Measurements from ENCODE around the gene MUC6.

MUC6 gene

GRCh38 chr11:1031121-1031899, 5.2 kb downstream of the MUC6 start:
- Histone ChIP-seq H3K9ac (ENCODE audit: low read depth, low read length) (no peak overlapping the region), H3K36me3 (ENCODE audit: control insufficient read depth, insufficient read depth, low read length) (no peaks in the 10 kb centered on the region), H3K9me3 (ENCODE audit: control insufficient read depth, insufficient read depth, low read length) (no peaks in the 10 kb centered on the region), H3K27ac (ENCODE audit: low read depth, low read length) (no peak overlapping the region), H3K4me1 (ENCODE audit: control insufficient read depth, insufficient read depth, low read length) (no peaks in the 10 kb centered on the region), H3K4me3 (ENCODE audit: low read depth, low read length) (no peak overlapping the region), H3K27me3 (ENCODE audit: control insufficient read depth, insufficient read depth, low read length) (no peaks in the 10 kb centered on the region)

- H3K36me3 ChIP-seq (ENCODE audit: control insufficient read depth, insufficient read depth, low read length), result no peaks in the 10 kb centered on the region
- no peak overlapping the region for H3K4me3 ChIP-seq (ENCODE audit: low read depth, low read length)
- H3K9ac ChIP-seq (ENCODE audit: low read depth, low read length), result no peak overlapping the region
- H3K27ac ChIP-seq (ENCODE audit: low read depth, low read length), result no peak overlapping the region
- H3K4me1 ChIP-seq (ENCODE audit: control insufficient read depth, insufficient read depth, low read length), result no peaks in the 10 kb centered on the region
- H3K9me3 ChIP-seq (ENCODE audit: control insufficient read depth, insufficient read depth, low read length), result no peaks in the 10 kb centered on the region
- H3K27me3 ChIP-seq (ENCODE audit: control insufficient read depth, insufficient read depth, low read length), result no peaks in the 10 kb centered on the region
Observed at GRCh38 chr11:1030556-1030955, 6.0 kb downstream of the MUC6 start.

- Histone ChIP-seq H3K9ac (ENCODE audit: low read depth, low read length) (no peak overlapping the region), H3K4me1 (ENCODE audit: control insufficient read depth, insufficient read depth, low read length) (no peaks in the 10 kb centered on the region), H3K36me3 (ENCODE audit: control insufficient read depth, insufficient read depth, low read length) (no peaks in the 10 kb centered on the region), H3K9me3 (ENCODE audit: control insufficient read depth, insufficient read depth, low read length) (no peaks in the 10 kb centered on the region), H3K4me3 (ENCODE audit: low read depth, low read length) (no peak overlapping the region), H3K27me3 (ENCODE audit: control insufficient read depth, insufficient read depth, low read length) (no peaks in the 10 kb centered on the region), H3K27ac (ENCODE audit: low read depth, low read length) (no peak overlapping the region)
Observed at GRCh38 chr11:1030086-1030485, 6.4 kb downstream of the MUC6 start.

- no peaks in the 10 kb centered on the region for H3K4me1 ChIP-seq (ENCODE audit: control insufficient read depth, insufficient read depth, low read length)
- no peak overlapping the region for H3K9ac ChIP-seq (ENCODE audit: low read depth, low read length)
- H3K36me3 ChIP-seq (ENCODE audit: control insufficient read depth, insufficient read depth, low read length), result no peaks in the 10 kb centered on the region
- H3K27ac ChIP-seq (ENCODE audit: low read depth, low read length), result no peak overlapping the region
- H3K9me3 ChIP-seq (ENCODE audit: control insufficient read depth, insufficient read depth, low read length), result no peaks in the 10 kb centered on the region
- no peaks in the 10 kb centered on the region for H3K27me3 ChIP-seq (ENCODE audit: control insufficient read depth, insufficient read depth, low read length)
- H3K4me3 ChIP-seq (ENCODE audit: low read depth, low read length), result no peak overlapping the region
Observed at GRCh38 chr11:1029654-1030053, 6.9 kb downstream of the MUC6 start.

GRCh38 chr11:1029051-1029450, 7.5 kb downstream of the MUC6 start:
- Histone ChIP-seq H3K27me3 (ENCODE audit: control insufficient read depth, insufficient read depth, low read length) (no peaks in the 10 kb centered on the region), H3K4me1 (ENCODE audit: control insufficient read depth, insufficient read depth, low read length) (no peaks in the 10 kb centered on the region)

GRCh38 chr11:1028616-1029015, 7.9 kb downstream of the MUC6 start:
- Histone ChIP-seq H3K4me3 (ENCODE audit: low read depth, low read length) (no peak overlapping the region), H3K9me3 (ENCODE audit: control insufficient read depth, insufficient read depth, low read length) (no peaks in the 10 kb centered on the region), H3K27ac (ENCODE audit: low read depth, low read length) (no peak overlapping the region), H3K4me1 (ENCODE audit: control insufficient read depth, insufficient read depth, low read length) (no peaks in the 10 kb centered on the region), H3K27me3 (ENCODE audit: control insufficient read depth, insufficient read depth, low read length) (no peaks in the 10 kb centered on the region), H3K9ac (ENCODE audit: low read depth, low read length) (no peak overlapping the region), H3K36me3 (ENCODE audit: control insufficient read depth, insufficient read depth, low read length) (no peaks in the 10 kb centered on the region)

More at GRCh38 chr11:1029051-1029450, 7.5 kb downstream of the MUC6 start:
- Histone ChIP-seq H3K27ac (ENCODE audit: low read depth, low read length) (no peak overlapping the region), H3K36me3 (ENCODE audit: control insufficient read depth, insufficient read depth, low read length) (no peaks in the 10 kb centered on the region), H3K4me3 (ENCODE audit: low read depth, low read length) (no peak overlapping the region), H3K9me3 (ENCODE audit: control insufficient read depth, insufficient read depth, low read length) (no peaks in the 10 kb centered on the region), H3K9ac (ENCODE audit: low read depth, low read length) (no peak overlapping the region)

GRCh38 chr11:1028291-1028540, 8.3 kb downstream of the MUC6 start:
- H3K27me3 ChIP-seq (ENCODE audit: control insufficient read depth, insufficient read depth, low read length), result no peaks in the 10 kb centered on the region
- H3K4me3 ChIP-seq (ENCODE audit: low read depth, low read length), result no peak overlapping the region
- H3K36me3 ChIP-seq (ENCODE audit: control insufficient read depth, insufficient read depth, low read length), result no peaks in the 10 kb centered on the region
- no peak overlapping the region for H3K27ac ChIP-seq (ENCODE audit: low read depth, low read length)
- H3K9me3 ChIP-seq (ENCODE audit: control insufficient read depth, insufficient read depth, low read length), result no peaks in the 10 kb centered on the region
- H3K9ac ChIP-seq (ENCODE audit: low read depth, low read length), result no peak overlapping the region
- H3K4me1 ChIP-seq (ENCODE audit: control insufficient read depth, insufficient read depth, low read length), result no peaks in the 10 kb centered on the region

- no peaks in the 10 kb centered on the region for H3K9me3 ChIP-seq (ENCODE audit: control insufficient read depth, insufficient read depth, low read length)
- no peak overlapping the region for H3K4me3 ChIP-seq (ENCODE audit: low read depth, low read length)
- H3K36me3 ChIP-seq (ENCODE audit: control insufficient read depth, insufficient read depth, low read length), result no peaks in the 10 kb centered on the region
- H3K27ac ChIP-seq (ENCODE audit: low read depth, low read length), result no peak overlapping the region
- H3K9ac ChIP-seq (ENCODE audit: low read depth, low read length), result no peak overlapping the region
- H3K4me1 ChIP-seq (ENCODE audit: control insufficient read depth, insufficient read depth, low read length), result no peaks in the 10 kb centered on the region
- H3K27me3 ChIP-seq (ENCODE audit: control insufficient read depth, insufficient read depth, low read length), result no peaks in the 10 kb centered on the region
Observed at GRCh38 chr11:1027483-1028290, 8.8 kb downstream of the MUC6 start.

- H3K9me3 ChIP-seq (ENCODE audit: control insufficient read depth, insufficient read depth, low read length), result no peaks in the 10 kb centered on the region
- H3K27me3 ChIP-seq (ENCODE audit: control insufficient read depth, insufficient read depth, low read length), result no peaks in the 10 kb centered on the region
- no peaks in the 10 kb centered on the region for H3K36me3 ChIP-seq (ENCODE audit: control insufficient read depth, insufficient read depth, low read length)
- H3K4me1 ChIP-seq (ENCODE audit: control insufficient read depth, insufficient read depth, low read length), result no peaks in the 10 kb centered on the region
- no peak overlapping the region for H3K27ac ChIP-seq (ENCODE audit: low read depth, low read length)
- H3K9ac ChIP-seq (ENCODE audit: low read depth, low read length), result no peak overlapping the region
- no peak overlapping the region for H3K4me3 ChIP-seq (ENCODE audit: low read depth, low read length)
Observed at GRCh38 chr11:1026641-1027482, 9.7 kb downstream of the MUC6 start.

GRCh38 chr11:1026163-1026450, 10.4 kb downstream of the MUC6 start:
- Histone ChIP-seq H3K4me3 (ENCODE audit: low read depth, low read length) (no peak overlapping the region), H3K27me3 (ENCODE audit: control insufficient read depth, insufficient read depth, low read length) (no peaks in the 10 kb centered on the region), H3K9ac (ENCODE audit: low read depth, low read length) (no peak overlapping the region), H3K9me3 (ENCODE audit: control insufficient read depth, insufficient read depth, low read length) (no peaks in the 10 kb centered on the region), H3K36me3 (ENCODE audit: control insufficient read depth, insufficient read depth, low read length) (no peaks in the 10 kb centered on the region), H3K27ac (ENCODE audit: low read depth, low read length) (no peak overlapping the region), H3K4me1 (ENCODE audit: control insufficient read depth, insufficient read depth, low read length) (no peaks in the 10 kb centered on the region)
